GM19023 (cell line): ENCODE results near the gene JDP2.
A peak's percentile ranks its signal among the peaks of the same experiment; 100 is the strongest.
"Not testable (repeated sequence)": the region's sequence is repeated elsewhere in the genome, so short reads cannot be mapped to it uniquely, and the experiment has no call there.

Experiments
- ATAC-seq: cut with Tn5 transposase; IDR thresholded peaks from one replicate; pipeline ENCODE4 v1.9.1; 2021; ENCODE audit warnings: mild to moderate bottlenecking, moderate library complexity; ENCODE audit not compliant: unreplicated experiment

JDP2 gene

GRCh38 chr14:75427482-75428229, at the start of gene JDP2:
Gene JDP2, plus strand, starts transcription at chr14:75428022. Its CDS starts 9,899 bp downstream, at chr14:75437921.
- ATAC-seq: peak; percentile 44

- ATAC-seq: no peak
Measured at GRCh38 chr14:75379246-75379929, 48.4 kb upstream of the JDP2 start.

GRCh38 chr14:75379930-75380270, 47.9 kb upstream of the JDP2 start:
- no peak for ATAC-seq

GRCh38 chr14:75380656-75381055, 47.2 kb upstream of the JDP2 start:
- no peak for ATAC-seq

- ATAC-seq: no peak
Measured at GRCh38 chr14:75381642-75382041, 46.2 kb upstream of the JDP2 start.

- not testable (repeated sequence) for ATAC-seq
Measured at GRCh38 chr14:75383219-75383618, 44.6 kb upstream of the JDP2 start.

- no peak for ATAC-seq
Measured at GRCh38 chr14:75383721-75384120, 44.1 kb upstream of the JDP2 start.

- ATAC-seq: no peak
Measured at GRCh38 chr14:75389679-75390078, 38.1 kb upstream of the JDP2 start.

GRCh38 chr14:75390183-75390582, 37.6 kb upstream of the JDP2 start:
- no peak for ATAC-seq

GRCh38 chr14:75391953-75392352, 35.9 kb upstream of the JDP2 start:
- ATAC-seq: no peak

GRCh38 chr14:75392686-75393641, 34.9 kb upstream of the JDP2 start:
- ATAC-seq: no peak

GRCh38 chr14:75393794-75394193, 34.0 kb upstream of the JDP2 start:
- ATAC-seq: no peak

GRCh38 chr14:75395862-75396261, 32.0 kb upstream of the JDP2 start:
- no peak for ATAC-seq

GRCh38 chr14:75399321-75399720, 28.5 kb upstream of the JDP2 start:
- ATAC-seq: no peak

GRCh38 chr14:75399843-75400775, 27.7 kb upstream of the JDP2 start:
- no peak for ATAC-seq

GRCh38 chr14:75401361-75401760, 26.5 kb upstream of the JDP2 start:
- ATAC-seq: no peak

GRCh38 chr14:75402867-75403413, 24.9 kb upstream of the JDP2 start:
- ATAC-seq: no peak

- ATAC-seq: no peak
Measured at GRCh38 chr14:75404847-75405246, 23.0 kb upstream of the JDP2 start.

- ATAC-seq: no peak
Measured at GRCh38 chr14:75406102-75406501, 21.7 kb upstream of the JDP2 start.

GRCh38 chr14:75406856-75407255, 21.0 kb upstream of the JDP2 start:
- no peak for ATAC-seq
